Germinal center (tissue), 1 donor: ENCODE measurements around the gene GFM1.
A peak's percentile ranks its signal among the peaks of the same experiment; 100 is the strongest.

Source experiments
- DNase-seq: peaks from one replicate; pipeline ENCODE4 v3.0.0; 2012; ENCODE audit warnings: mixed read lengths, low spot score

GFM1 gene

GRCh38 chr3:158644345-158644908 lies at the start of gene GFM1:
Gene GFM1 (plus strand): TSS chr3:158644527. CDS start chr3:158644635, 108 bp downstream.
- peak; percentile 82 for DNase-seq

DNA sequence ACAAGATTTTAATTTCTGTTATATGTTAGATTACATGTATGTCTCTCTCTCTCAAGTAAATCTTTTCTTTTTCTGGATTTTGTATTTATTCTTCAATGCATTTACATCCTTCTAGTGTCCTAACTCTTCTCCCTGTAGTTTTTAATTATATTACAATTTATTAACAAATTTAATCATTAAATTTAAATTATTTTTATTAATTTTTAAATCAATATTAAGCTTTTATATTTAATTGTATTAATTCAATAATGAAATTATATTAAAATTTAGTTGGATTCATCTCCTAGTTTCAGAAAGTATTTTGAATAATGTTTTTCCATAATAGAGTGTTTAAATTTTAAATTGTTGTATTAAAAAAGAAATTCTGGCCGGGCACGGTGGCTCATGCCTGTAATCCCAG lies 43.5 kb upstream of the GFM1 start:
- no peak for DNase-seq

DNA sequence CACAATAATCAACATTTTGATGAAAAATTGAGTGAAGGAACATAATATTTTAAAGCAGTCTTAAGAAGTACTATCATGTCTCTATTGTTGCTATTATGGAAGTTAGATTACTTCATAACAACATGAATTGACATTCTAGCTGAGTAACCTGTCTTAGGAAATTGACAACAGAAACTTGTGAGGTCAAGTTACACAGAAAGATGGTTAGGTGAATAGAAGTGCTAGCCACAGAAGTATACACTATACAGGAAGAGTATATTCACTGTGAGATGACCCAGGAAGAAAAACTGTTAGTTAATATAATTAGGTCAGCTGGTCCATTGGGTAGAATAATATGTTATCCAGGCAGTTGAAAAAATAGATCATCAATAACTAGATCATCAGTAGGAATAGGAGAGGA lies 42.1 kb upstream of the GFM1 start:
- DNase-seq = no peak

DNA sequence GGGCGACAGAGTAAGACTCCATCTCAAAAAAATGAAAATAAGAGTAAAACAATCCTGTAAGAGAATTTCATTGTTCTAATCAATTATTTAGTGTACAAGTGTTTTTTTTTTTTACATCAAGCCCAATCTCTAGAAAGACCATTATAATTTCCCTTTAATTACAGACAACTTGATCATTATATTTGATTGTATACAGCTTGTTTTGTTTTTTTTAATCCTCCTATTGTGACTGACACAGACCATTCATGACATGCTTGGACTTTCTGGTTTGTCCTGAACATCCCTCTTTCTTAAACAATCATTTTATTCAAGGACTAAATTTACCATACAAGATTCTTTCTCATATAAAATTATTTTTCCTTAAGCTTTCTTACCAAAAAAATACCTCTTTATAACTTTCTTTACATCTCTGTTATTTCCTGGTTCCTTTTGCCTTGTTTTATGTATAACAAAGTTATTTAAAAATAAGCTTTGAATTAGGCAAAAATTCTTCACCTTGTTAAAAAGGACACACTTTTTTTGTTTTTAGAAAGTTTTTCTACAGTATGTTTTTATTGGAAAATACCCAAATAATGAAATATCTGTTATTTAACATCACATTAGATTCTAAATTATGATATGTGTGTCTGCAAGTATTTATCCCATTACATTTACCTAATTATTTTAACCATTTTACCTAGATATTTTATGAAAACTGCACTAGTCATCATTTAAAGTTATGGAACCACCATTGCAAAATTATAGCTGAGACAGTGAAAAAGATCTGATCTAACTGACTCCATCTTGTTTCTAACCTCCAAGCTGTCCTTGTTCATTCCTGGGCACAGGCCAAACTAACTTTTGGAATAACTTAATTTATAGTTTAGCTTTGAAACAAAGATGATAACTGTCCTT lies 26.1 kb upstream of the GFM1 start:
- no peak for DNase-seq

DNA sequence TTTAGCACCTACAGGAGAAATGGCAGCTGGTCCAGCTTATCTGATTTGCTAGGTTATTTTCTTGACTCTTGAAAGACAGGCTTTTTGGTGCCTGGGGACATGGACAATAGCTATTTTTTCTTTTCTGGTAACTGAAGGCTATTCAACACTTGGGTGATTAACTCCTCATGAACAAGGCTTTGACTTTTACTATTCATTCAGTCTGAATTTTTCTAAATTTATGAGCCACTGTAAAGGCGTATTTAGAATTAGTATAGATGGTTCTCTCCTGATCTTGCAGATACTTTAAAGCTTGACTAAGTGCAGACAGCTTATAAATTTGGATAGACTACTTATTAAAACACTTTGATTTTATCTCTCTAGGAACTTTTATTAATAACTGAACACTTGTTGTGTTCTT lies 18.4 kb upstream of the GFM1 start:
- no peak for DNase-seq

DNA sequence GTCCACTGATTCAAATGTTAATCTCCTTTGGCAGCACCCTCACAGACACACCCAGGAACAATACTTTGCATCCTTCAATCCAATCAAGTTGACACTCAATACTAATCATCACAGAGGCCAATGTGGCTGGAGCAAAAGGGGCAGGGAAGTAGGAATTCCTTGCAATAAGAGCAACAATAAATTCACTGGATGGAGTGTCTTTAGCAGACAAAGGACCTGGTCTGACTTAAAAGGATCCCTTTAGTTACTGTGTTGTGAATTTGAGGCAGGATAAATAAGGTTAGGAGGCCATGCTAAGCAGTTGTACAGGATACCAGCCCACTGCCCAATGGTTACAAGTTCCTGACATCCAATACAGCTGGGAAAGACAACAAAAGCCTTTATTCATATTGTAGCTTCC lies 12.3 kb upstream of the GFM1 start:
- no peak for DNase-seq

- no peak for DNase-seq
Measured at GRCh38 chr3:158640646-158641045, 3.7 kb upstream of the GFM1 start.

DNA sequence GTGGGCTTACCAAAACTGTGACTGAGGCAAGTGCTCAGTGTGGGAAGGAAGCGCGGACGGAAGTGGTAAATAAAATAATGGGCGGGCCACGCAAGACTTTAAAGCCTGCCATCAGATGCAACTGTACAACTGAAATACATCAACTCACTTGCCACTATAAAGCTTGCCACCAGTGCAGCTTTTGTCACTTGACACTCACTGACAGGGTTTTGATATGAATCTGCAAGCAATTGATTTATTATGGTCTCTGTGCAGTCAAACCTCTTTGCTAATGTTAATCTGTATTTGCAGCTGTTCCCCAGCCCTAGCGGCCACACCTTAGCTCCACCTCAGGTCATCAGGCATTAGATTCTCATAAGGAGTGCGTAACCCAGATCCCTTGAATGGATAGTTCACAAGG lies 2.3 kb upstream of the GFM1 start:
- DNase-seq = no peak

DNA sequence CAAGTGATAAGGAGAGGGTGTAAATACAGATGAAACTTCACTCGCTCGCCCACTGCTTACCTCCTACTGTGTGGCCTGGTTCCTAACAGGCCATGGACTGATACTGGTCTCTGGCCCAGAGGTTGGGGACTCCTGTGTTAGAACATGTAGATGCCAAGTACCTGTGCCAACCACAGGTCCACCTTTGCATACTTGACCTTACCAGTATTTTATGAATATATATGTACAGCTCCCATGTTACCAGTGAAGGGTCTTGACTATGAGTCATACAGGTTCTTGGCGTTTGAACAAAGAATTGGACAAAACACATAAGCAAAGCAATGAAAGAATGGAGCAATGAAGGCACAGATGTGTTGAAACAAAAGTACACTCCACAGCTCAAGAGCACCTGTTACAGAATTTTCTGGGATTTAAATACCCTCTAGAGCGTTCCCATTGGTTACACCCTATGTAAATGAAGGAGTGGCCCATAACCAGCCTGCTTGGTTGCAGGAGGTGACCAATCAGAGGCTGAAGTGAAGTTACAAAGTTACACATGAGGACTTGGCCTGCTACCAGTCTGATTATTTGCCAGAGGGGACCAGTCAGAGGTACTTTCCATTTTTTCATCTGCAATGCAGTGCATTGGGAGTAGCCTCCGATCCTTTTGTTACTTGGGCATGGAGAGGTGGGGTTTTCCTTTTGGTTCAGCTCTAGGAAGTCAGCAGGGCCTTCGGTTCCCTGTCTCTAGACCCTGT lies 1.7 kb upstream of the GFM1 start:
- DNase-seq = no peak

- DNase-seq = no peak
Measured at GRCh38 chr3:158649791-158650190, 5.5 kb downstream of the GFM1 start.

DNA sequence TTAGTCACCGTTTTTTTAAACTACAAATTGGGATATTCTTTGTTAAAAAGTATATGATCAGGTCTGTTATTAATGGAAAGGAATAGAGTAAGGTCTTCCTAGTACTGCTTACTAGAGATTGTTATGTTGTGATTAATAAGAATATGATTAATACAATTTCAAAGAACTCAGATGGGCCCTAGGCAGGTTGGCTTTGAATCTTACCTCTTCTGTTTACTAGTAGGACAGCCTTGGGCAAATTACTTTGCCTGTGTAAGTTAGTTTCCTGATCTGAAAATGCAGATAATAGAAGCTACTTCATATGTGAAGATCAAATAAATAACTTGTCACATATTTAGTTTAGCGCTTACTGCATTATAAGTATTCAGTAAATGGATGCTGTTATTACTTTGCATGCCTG lies 6.9 kb downstream of the GFM1 start:
- DNase-seq = no peak

GRCh38 chr3:158652463-158652862 lies 8.1 kb downstream of the GFM1 start:
- no peak for DNase-seq

GRCh38 chr3:158658889-158659288 lies 14.6 kb downstream of the GFM1 start:
- DNase-seq = no peak

DNA sequence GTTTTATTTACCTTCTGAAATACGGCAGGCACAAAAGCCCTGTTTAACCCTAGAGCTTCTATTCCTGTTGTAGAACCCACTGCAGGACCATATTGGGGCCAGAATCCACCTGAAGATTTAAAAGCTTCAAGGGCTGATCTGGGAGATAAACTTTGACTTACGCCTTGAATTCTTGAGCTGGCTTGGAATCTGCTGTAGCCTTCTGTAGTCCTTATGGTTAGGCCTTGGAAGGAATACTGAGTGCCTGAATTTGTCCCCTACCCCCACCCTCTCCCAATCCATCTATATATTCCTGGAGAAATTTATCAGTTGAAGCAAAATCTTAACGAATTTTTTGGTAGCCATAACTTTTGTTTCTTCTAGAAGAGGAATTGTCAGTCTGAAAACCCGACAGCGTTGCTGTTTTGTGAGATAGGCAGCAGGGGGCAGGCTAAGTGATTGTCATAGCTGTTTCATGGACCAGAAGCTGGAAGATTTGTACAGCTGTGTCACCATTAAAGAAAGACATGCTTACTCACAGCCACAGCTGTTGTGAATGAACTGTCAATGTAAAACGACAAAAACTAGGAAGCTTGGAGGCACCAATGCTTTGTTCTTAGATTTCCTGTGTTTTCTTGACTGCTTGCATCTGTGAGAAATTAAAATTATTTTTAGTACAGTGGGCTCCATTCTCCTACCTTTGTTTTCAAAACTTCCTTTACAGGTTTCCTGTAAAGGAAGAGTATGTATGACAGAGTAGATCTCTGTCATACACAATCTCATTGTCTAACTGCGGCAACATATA lies 15.3 kb downstream of the GFM1 start:
- peak; percentile 62 for DNase-seq

DNA sequence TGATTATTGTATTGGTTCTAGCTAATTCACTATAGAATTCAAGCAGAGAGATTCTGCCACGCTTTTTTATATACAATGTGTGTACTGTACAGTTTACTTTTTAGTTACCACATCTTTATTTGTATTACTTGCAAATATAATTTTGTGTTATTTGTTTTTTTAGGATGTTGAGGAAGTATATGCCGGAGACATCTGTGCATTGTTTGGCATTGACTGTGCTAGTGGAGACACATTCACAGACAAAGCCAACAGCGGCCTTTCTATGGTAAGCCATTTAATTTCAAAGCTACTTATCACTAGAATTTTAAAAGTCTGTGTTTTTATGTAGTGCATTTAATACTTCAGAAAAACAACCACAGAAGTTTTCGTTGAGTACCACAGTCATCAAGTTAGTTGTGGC lies 16.4 kb downstream of the GFM1 start:
- no peak for DNase-seq

DNA sequence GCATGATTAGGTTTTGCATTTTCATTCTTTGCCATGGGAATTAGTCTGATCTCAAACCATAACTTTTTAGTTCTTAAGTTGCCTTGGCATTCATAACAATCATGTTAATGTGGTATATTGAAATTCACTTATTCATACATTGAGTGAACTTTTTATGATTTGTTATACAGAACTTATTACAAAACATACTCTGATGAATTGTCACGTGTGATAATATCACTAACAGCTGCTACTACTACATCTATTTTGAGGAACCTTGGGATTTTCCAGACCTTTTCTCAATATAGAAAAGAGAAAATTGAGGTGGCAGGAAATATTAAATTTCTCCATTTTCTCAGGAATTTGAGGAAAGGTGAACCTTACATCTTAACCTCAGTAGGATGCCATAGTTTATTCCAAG lies 18.9 kb downstream of the GFM1 start:
- no peak for DNase-seq

DNA sequence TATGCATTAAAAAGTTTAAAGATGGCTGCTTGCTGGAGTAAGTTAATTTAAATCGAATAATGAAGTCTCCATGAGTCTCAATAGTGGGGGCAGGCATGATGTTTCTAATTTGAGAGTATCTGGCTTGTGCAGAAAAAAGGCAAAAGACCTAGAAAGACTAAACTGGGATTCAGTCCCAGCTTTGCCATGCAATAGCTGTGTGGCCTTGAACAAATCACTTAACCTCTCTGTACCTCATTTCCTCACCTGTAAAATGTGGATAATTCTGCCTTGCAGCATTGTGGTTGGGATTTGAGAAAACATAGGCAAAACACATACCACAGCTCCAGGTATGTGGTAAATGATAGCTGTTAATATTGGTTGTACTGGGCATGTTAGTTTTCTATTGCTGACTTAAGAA lies 19.5 kb downstream of the GFM1 start:
- no peak for DNase-seq

GRCh38 chr3:158666416-158666815 lies 22.1 kb downstream of the GFM1 start:
- DNase-seq = no peak

- DNase-seq = no peak
Measured at GRCh38 chr3:158668506-158668905, 24.2 kb downstream of the GFM1 start.

DNA sequence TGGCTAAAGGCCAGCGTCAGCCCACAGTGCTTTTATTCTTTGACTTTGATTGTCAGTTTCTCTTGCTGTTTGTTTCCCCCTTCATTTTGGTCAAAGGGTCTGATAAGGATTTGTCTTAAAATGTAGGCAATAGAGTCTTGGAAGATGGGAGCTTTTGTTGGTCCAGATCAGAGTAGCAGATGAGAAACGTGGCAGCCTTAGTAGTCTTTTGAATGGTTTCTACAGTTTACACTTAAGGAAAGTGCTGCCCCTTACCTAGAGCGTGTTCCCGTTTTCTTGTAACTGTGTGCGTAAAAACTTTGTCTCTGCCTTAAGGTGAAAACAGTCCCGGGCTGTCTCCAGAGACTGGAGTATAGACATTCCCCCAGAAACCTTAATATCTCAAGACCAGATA lies 27.5 kb downstream of the GFM1 start:
- DNase-seq = peak; percentile 6

DNA sequence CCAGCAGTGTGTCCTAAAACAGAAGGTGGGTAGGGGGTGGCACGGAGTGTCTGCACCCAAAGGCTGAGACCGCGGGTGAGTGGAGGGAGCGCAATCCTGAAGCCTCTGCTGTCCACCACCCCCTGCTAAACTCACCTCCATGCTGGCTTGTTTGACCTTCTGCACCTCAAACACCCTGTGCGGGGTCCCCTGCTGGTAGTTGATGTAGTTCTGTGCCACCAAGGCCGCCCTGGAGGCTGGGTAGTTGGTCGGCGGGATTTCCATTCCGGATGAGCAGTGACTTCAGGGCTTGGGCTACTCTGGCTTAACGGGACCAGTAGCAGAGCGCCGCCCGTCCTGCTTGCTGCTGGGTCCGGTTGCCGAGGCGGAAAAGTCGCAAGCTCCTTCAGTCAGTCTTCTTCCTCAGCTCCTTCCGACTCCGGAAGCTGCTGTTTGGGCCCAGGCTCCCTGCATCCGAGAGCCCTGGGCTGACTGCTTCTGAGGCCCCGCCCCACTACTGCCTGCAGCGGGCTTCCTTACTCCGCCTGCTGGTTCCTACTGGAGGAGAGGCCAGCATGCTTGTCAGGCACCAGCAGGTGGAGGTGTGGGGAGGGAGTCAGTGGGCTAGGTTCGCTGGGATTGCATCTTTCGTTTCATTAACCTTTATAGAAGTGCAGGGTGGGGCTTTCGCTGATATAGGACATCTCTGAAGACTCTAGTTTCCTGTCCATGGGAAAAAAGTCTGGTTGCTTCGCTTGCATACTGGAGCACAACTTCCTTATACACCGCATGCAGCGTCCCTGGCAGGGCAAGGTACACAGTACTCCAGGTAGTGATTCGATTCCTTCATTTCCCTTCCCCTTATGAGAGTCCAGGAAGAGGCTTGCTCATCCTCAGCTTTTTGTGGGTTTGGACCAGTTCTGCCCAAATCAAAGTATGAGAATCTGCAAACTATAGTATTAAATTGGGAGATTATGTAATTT lies 28.2 kb downstream of the GFM1 start, which contains the start of gene LXN:
Gene LXN, minus strand, starts transcription at position 434 of the 962 bp plus-strand sequence. Its CDS starts 170 bp downstream, at position 264.
- DNase-seq = peak; percentile 93
